GM19035 (cell line): ENCODE measurements around the gene LCLAT1.
"Not testable (repeated sequence)": the region's sequence is repeated elsewhere in the genome, so short reads cannot be mapped to it uniquely, and the experiment has no call there.

Experiments used
- ATAC-seq: cut with Tn5 transposase; IDR thresholded peaks from one replicate; pipeline ENCODE4 v1.9.1; 2021; ENCODE audit not compliant: unreplicated experiment

Gene LCLAT1

DNA sequence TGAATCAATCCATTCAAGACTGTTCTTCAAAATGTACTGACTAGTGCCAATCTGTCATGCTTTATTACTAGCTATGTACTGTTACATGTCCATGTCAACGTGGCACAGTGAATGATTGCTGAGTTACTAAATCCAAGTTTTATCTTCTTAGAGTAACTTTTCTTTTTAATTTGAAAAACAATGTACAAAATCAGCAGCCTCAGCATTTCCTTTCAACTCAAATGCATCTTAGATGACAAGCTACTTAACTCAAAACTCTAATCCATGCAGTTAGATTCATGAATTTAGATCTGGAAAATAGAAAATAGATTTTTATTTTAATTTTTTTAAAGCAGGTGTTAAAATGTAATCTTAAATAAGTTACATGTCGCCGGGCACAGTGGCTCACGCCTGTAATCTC, 186.0 kb downstream of the LCLAT1 start:
- ATAC-seq = no peak

- ATAC-seq = no peak
Measured at GRCh38 chr2:30636311-30636710, 189.3 kb downstream of the LCLAT1 start.

DNA sequence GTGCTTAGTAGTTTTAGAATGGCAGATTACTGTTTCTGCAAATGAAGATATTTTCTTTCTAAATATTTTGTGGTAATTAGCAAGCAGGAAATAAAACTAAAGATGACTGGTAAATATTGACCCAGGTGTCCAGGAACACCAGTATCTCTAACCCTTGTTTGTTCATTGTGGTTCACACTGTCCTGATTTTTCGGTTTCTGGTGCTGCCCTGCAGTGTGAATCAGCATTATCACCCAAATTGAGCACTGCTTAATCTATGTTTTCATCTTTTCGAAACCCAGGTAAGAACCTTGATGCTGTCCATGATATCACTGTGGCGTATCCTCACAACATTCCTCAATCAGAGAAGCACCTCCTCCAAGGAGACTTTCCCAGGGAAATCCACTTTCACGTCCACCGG, 192.8 kb downstream of the LCLAT1 start:
- ATAC-seq = no peak

- ATAC-seq = no peak
Measured at GRCh38 chr2:30641765-30642345, 194.8 kb downstream of the LCLAT1 start.

- not testable (repeated sequence) for ATAC-seq
Measured at GRCh38 chr2:30643013-30643412, 196.0 kb downstream of the LCLAT1 start.

- no peak for ATAC-seq
Measured at GRCh38 chr2:30643674-30644073, 196.6 kb downstream of the LCLAT1 start.

DNA sequence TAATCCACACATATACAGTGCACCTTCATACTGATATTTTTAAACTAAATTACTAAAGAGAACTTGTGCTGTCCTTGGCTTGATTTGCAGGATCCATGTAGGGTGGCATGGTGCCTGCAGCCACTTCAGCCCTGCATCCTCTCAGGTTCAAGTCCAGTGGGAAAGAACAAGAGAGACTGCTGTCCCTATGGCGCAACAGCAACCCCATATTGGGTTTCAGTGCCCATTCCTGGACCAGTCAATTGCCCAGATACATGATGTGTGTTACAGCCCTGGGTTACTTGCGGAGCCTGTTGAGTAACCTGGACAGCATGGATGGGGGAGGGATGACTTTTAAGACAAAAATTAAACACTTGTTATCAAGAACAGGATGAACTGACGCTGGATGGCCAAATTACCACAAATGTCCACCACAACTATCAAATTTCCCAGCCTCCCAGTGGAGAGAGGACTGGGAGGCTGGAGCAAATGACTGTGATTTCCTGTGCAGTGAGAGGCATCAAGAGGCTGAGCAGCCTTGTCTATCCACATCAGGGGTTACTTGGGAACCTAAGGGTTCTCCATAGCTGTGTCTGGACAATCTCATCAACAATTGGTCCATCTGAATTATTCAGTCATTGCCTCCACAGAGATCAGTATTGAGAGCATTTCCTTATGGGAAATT, 198.2 kb downstream of the LCLAT1 start:
- no peak for ATAC-seq

GRCh38 chr2:30645745-30646119, 198.7 kb downstream of the LCLAT1 start:
- no peak for ATAC-seq

DNA sequence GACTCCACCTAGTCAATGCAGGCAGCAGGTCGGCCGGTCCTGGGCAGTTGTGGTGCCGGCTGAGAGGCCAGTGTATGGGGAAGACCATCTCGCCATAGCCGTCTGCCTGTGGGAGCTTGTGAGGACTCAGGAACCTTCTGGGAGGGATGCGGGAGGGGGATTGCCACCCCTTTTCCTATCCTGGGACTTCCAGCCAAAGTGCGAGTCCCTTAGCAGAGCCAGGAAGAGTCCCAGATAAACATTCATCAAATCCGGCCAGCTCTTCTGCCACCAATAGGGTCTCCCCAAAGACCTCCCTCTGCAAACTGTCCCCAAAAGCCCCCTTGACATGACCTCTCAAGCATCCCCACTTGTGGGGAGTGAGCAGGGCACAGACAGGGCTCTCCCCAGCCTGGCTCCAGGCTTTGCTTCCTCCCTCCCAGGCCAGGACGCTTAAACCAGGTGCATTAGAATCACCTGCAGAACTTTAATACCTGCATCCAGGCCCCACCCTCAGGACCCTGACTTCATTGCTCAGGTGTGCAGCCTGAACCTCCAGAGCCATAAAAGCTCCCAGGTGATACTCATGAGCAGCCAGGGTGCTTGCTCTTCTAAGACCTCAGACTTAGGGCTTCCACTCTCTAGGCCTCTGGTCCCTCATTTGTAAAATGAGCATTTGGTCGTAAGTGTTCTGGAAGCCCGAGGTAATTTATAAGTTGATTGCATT, 200.9 kb downstream of the LCLAT1 start:
- ATAC-seq = no peak

GRCh38 chr2:30649278-30649677, 202.2 kb downstream of the LCLAT1 start:
- no peak for ATAC-seq

DNA sequence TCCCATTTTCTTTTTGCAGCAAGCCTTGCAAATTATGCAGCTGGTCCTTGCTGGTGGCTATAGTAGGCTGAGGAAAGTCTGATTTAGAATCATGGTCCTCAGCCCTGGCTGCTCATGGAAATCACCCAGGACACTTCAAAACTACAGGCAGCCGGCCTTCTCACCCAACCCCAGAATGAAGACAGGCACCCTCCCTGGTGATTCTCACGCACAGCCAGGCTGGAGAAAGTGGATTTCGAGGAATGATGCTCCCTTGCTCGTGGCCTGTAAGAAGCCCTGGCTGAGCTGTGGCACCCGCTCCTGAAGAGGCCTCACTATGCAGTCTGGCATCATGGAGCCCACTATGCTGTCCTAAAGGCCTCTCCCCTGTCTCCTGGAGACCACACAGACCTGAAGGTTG, 202.8 kb downstream of the LCLAT1 start:
- ATAC-seq = no peak

DNA sequence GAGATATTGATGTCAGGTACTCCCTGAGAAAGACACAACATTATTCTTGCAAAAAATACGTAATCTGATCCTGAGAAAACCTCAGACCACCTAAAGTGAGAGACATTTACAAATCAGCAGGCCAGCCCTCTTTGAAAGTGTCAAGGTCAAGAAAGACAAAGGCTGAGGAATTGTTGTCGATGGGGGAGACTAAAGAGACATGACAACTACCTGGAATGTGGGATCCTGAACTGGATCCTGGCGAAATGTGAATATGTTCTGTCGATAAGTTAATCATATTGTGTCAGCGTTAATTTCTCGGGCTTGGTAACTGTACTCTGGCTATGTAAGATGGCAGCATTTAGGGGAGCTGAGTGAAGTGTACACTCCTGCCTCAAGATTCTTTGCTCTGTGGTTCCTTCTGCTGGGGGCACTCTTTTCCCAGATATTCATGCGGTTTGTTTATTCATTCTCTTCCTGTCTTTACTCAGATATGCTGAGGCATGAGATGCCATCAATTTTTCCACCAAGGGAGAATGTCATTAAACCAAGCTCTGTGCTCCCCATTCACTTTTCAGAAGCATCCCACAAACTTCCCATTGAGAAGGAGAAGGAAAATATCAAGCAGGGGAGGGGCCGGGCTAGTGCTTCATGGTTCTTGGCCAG, 205.3 kb downstream of the LCLAT1 start:
- no peak for ATAC-seq

GRCh38 chr2:30653847-30654246, 206.8 kb downstream of the LCLAT1 start:
- ATAC-seq = no peak

GRCh38 chr2:30654404-30654803, 207.4 kb downstream of the LCLAT1 start:
- no peak for ATAC-seq

DNA sequence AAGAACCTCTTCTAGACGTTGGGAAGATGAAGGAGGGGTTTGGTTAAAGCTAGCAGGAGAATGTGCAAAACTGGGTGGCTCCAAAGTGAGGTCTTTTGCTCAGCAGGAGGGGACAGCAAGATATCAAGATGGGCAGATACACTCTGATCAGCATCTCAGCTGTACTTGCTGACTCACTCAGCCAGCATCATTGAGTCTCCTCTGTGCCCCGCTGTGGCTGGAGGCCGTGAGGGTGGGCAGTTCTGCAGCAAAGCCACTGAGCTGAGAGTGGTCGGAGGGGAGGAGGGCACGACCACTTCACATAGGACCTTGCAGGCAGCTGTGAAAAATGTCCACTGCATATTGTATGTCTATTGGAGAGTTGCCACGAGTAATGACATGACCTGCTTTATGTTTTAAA, 208.2 kb downstream of the LCLAT1 start:
- no peak for ATAC-seq

DNA sequence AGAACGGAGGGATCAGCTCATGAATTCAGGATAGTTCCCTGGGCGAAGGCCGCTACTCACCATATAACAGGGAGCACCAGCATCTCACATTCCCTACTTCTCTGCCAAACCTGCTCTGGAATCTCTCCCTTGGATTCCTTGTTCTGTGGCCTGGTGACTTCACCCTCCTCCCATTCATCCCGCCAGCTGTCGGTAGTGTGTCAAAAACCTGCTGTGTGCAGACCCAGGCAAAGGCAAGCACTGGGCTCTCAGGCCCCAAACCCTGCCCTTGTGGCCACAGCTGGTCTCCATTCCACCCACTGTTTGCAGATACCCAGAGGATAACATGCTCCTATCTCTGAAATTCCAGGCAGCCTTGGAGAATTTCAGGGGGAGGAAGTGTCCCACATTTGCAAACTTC, 208.6 kb downstream of the LCLAT1 start:
- no peak for ATAC-seq

DNA sequence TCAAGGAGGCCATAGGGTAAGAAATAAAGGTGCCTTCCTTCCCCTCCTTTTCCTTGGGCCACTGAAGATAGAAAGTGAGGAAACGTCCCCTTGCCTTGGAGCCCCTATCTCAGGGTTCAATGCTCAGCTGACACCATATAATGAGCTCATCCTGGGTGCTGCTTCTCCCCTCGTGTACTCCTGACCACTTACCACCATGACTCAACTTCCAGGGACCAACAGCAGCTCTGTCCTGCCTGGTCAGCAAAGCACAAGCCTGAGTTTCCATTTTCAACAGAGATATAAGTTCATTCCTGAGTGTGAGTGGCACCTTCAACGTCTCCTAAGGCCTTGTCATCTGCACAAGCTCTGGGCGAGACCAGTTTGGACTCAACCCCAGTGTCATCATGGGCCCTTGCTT, 209.0 kb downstream of the LCLAT1 start:
- ATAC-seq = no peak

GRCh38 chr2:30661173-30662107, 214.4 kb downstream of the LCLAT1 start:
- ATAC-seq = no peak

DNA sequence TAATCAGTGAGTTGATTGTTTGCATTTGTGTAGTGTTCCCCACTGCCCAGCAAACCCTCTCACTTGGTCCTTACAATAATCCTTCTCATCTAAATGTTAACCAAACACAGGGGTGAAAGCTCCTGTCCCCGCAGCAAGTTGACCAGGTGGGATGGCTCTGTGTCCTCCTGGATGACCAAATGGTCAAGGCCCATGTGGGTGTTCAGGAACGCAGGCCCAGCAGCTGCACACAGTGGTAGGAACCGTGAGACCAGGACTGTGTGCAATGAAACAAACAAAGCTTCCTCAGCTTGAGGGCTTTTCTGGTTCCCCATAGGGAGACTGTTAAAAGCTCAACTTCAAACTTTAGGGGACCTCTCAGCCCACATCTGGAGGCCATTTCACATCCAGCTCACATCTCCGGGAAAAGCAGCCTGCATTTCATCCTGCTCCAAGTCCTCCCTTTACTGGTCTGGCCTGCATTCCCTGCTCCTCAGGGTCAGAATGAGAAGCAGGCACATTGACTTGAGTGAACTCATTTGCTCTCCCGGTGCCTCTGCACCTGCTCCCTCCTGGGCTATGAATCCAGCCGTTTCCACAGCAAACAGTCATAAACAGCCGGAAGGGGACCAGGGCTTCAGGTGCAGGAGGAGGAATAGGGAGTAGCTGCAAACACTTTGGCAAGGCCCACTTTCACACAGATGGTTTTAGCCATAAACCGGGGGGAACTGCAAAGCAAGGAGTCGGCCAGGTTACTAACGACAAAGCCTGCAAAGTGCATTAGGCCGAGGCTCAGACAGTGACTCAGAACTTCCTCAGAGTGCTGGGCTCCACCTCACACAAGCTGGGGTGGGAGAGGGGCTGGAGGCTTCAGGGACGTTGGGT, 215.5 kb downstream of the LCLAT1 start:
- no peak for ATAC-seq

GRCh38 chr2:30663321-30663720, 216.3 kb downstream of the LCLAT1 start:
- ATAC-seq = no peak
